ENCODE measurements around the gene MYO1D.

DNA sequence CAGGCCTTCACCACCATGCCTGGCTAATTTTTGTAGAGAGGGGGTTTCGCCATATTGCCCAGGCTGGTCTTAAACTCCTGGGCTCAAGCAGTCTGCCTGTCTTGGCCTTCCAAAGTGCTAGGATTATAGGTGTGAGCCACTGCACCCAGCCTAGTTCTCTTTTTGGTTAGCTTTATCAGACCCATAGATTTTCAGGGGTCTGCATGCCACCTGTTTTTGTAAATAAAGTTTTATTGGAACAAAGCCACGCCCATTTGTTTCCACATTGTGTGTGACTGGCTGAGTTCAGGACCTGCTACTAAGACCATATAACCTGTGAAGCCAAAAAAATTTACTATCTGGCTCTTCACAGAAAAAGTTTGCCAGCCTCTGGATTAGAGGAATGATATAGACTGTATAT, 425.0 kb downstream of the MYO1D start:
- TF ChIP-seq, protein P1, sequence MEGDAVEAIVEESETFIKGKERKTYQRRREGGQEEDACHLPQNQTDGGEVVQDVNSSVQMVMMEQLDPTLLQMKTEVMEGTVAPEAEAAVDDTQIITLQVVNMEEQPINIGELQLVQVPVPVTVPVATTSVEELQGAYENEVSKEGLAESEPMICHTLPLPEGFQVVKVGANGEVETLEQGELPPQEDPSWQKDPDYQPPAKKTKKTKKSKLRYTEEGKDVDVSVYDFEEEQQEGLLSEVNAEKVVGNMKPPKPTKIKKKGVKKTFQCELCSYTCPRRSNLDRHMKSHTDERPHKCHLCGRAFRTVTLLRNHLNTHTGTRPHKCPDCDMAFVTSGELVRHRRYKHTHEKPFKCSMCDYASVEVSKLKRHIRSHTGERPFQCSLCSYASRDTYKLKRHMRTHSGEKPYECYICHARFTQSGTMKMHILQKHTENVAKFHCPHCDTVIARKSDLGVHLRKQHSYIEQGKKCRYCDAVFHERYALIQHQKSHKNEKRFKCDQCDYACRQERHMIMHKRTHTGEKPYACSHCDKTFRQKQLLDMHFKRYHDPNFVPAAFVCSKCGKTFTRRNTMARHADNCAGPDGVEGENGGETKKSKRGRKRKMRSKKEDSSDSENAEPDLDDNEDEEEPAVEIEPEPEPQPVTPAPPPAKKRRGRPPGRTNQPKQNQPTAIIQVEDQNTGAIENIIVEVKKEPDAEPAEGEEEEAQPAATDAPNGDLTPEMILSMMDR (conservative IDR thresholded peaks at IDR 0.05; ENCODE audit: low read depth, low read length): no peak
- TF ChIP-seq EZH2 (IDR thresholded peaks at IDR 0.05; ENCODE audit: low read length, unreplicated experiment) (no peak), EZH2phosphoT487 (IDR thresholded peaks at IDR 0.05; ENCODE audit: borderline replicate concordance, low read length) (no peak)
